ENCODE measurements around the gene MIA. TPM values are rescaled to one million over a fixed set of nuclear protein-coding genes. Genes with fewer than 3 reads are reported as not detected.
"Not testable (repeated sequence)": the region's sequence is repeated elsewhere in the genome, so short reads cannot be mapped to it uniquely, and the experiment has no call there.

Gene MIA
- total and polyA plus RNA-seq, 9 of the 15 experiments (the other 6 are each of a cell fraction or from before 2014, with no cell fraction given), result 0.21 TPM; not detected in 8

DNA sequence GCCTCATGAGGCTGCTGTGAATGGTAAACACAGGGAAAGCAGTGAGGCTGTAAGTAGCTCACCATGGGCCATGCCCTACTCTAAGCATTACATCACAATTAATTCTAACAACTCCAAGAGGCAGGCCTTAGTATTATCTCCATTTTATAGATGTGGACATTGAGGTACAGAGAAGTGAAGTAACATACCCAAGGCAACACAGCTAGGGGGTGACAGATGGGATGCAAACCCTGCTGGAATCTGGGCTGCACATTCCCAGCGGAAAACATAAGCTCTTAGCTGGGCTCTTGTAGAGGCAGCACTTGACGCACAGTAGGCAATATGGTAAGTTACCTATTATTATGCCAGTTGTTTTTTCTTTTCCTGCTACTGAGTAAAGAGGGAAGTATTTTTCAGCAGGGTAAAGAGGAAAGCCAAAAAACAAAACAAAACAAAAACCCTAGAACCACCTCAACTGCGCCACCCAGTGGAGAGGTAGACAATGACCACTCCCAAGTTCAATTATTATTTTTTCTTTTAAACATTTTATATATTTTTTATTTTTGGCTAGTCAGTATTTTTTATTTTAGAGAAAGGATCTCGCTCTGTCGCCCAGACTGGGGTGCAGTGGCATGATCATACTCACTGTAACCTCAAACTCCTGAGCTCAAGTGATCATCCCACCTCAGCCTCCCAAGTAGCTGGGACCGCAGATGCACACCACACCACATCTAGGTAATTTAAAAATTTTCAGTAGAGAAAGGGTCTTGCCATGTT is 44.3 kb downstream of the MIA start (continued):
- TF ChIP-seq REST (IDR thresholded peaks at IDR 0.05; ENCODE audit: borderline replicate concordance) (peak; percentile 40; the same call in 1 of the 2 replicates), RBM25 (IDR thresholded peaks at IDR 0.05; ENCODE audit: low read depth, low read length, severe bottlenecking) (peak; percentile 52), KDM1A (IDR thresholded peaks at IDR 0.05) (0 out of 4 replicates have a peak, but pooled peaks of 1 of the 2 experiments have one; percentile 7), KLF16 (IDR thresholded peaks at IDR 0.05) (peak; percentile 39; the same call in 1 of the 2 replicates), ZNF316 (IDR thresholded peaks at IDR 0.05) (peak; percentile 39), MAZ (CRISPR knock-in tag; conservative IDR thresholded peaks at IDR 0.05 in 1 of 2, IDR thresholded peaks at IDR 0.05 in 1 of 2) (0 out of 4 replicates have a peak, but pooled peaks of 1 of the 2 experiments have one; percentile 39), BCOR (IDR thresholded peaks at IDR 0.05) (peak; percentile 50; the same call in 1 of the 2 replicates)
- TF ChIP-seq REST (CRISPR knock-in tag; IDR thresholded peaks at IDR 0.05; ENCODE audit: low read depth), result not testable (repeated sequence)
- TF ChIP-seq, protein P1, sequence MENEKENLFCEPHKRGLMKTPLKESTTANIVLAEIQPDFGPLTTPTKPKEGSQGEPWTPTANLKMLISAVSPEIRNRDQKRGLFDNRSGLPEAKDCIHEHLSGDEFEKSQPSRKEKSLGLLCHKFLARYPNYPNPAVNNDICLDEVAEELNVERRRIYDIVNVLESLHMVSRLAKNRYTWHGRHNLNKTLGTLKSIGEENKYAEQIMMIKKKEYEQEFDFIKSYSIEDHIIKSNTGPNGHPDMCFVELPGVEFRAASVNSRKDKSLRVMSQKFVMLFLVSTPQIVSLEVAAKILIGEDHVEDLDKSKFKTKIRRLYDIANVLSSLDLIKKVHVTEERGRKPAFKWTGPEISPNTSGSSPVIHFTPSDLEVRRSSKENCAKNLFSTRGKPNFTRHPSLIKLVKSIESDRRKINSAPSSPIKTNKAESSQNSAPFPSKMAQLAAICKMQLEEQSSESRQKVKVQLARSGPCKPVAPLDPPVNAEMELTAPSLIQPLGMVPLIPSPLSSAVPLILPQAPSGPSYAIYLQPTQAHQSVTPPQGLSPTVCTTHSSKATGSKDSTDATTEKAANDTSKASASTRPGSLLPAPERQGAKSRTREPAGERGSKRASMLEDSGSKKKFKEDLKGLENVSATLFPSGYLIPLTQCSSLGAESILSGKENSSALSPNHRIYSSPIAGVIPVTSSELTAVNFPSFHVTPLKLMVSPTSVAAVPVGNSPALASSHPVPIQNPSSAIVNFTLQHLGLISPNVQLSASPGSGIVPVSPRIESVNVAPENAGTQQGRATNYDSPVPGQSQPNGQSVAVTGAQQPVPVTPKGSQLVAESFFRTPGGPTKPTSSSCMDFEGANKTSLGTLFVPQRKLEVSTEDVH (IDR thresholded peaks at IDR 0.05; ENCODE audit: low read depth, partially characterized antibody), result peak; percentile 19

Data from K562 (cell line).